ENCODE measurements around the gene PLXNB1. TPM values are rescaled to one million over a fixed set of nuclear protein-coding genes. Genes with fewer than 3 reads are reported as not detected.

The PLXNB1 gene
- total RNA-seq, 1 donor: 35.0 TPM

DNA sequence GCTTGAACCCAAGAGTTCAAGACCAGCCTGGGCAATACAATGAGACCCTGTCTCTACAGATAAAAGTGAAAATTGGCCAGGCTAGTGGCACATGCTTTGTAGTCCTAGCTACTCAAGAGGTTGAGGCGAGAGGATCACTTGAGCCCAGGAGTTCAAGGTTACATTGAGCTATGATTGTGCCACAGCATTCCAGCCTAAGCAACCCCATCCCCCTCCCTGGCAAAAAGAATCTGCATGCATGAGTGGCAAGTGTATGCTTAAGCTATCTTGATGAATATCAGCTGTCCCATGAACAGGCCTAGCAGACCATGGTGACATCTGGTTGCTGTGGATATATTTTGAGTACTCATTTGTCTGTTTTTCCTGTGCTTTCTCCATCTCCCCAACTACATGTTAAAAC lies 21.4 kb upstream of the PLXNB1 start:
- no peak overlapping the region for H3K4me3 ChIP-seq (ENCODE audit: low read depth, low read length)
- TF ChIP-seq, protein P1, sequence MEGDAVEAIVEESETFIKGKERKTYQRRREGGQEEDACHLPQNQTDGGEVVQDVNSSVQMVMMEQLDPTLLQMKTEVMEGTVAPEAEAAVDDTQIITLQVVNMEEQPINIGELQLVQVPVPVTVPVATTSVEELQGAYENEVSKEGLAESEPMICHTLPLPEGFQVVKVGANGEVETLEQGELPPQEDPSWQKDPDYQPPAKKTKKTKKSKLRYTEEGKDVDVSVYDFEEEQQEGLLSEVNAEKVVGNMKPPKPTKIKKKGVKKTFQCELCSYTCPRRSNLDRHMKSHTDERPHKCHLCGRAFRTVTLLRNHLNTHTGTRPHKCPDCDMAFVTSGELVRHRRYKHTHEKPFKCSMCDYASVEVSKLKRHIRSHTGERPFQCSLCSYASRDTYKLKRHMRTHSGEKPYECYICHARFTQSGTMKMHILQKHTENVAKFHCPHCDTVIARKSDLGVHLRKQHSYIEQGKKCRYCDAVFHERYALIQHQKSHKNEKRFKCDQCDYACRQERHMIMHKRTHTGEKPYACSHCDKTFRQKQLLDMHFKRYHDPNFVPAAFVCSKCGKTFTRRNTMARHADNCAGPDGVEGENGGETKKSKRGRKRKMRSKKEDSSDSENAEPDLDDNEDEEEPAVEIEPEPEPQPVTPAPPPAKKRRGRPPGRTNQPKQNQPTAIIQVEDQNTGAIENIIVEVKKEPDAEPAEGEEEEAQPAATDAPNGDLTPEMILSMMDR (IDR thresholded peaks at IDR 0.05; ENCODE audit: insufficient read depth, low read depth, low read length): no peak

DNA sequence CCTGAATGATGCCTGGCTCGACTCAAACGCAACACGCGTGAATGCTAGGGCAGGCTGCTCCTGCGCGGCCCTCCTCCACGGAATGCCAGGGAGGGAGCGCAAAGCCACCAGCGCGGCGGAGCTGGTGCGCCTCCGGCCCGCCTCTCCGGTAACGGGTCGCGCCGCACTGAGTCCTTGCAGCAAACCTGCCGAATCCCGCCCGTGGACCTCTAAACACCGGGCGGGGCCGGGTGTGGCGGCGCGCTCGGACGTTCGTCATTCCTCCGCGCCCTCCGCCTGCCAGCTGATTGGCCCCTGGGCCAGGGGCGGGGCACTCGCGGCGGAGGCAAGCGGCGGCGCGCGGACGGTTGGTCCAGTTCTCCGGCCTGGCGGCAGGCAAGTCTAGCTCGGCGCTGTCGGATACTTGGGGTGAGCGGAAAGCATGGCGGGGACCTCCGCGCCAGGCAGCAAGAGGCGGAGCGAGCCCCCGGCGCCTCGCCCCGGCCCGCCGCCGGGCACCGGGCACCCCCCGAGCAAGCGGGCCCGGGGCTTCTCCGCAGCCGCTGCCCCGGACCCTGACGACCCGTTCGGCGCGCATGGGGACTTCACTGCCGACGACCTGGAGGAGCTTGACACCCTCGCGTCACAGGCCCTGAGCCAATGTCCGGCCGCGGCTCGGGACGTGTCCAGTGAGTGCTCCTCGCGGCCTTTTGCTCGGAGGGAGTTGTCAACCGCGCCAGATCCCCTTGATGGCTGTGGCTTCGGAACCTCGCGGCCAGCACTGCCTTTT lies 16.7 kb upstream of the PLXNB1 start, which contains the start of gene ATRIP:
Gene ATRIP (plus strand): TSS at position 313 of the 769 bp plus-strand sequence. CDS start 109 bp downstream, at position 422.
- peak; percentile 90 for DNase-seq (ENCODE audit: low read depth)
- H3K4me3 ChIP-seq (ENCODE audit: low read depth, low read length): peak within 1 kb of the TSS; percentile 90
- TF ChIP-seq, protein P1 (IDR thresholded peaks at IDR 0.05; ENCODE audit: insufficient read depth, low read depth, low read length): no peak

More for the DNA sequence above, 21.4 kb upstream of the PLXNB1 start:
- no peak for DNase-seq (ENCODE audit: low read depth)

DNA sequence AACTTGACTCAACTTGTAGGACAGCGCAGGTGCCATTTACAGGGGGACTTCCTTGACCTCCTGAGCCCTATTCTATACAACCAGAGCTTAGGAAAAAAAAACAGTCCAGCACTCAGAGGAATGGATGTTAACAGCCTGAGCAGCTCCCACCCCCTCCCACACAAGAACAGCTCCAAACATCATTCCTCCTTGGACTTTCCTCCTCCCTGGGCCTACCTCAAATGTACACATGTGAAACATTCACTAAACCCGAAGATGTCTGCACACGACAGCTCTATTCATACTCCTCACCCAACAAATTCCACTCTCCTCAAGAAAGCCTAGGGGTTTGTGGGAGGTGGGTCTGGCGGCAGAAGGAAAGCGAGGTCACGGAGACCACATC lies 16.1 kb upstream of the PLXNB1 start:
- TF ChIP-seq, protein P1 (IDR thresholded peaks at IDR 0.05; ENCODE audit: insufficient read depth, low read depth, low read length): no peak
- peak overlapping the region; percentile 90 for H3K4me3 ChIP-seq (ENCODE audit: low read depth, low read length)
- no peak for DNase-seq (ENCODE audit: low read depth)

DNA sequence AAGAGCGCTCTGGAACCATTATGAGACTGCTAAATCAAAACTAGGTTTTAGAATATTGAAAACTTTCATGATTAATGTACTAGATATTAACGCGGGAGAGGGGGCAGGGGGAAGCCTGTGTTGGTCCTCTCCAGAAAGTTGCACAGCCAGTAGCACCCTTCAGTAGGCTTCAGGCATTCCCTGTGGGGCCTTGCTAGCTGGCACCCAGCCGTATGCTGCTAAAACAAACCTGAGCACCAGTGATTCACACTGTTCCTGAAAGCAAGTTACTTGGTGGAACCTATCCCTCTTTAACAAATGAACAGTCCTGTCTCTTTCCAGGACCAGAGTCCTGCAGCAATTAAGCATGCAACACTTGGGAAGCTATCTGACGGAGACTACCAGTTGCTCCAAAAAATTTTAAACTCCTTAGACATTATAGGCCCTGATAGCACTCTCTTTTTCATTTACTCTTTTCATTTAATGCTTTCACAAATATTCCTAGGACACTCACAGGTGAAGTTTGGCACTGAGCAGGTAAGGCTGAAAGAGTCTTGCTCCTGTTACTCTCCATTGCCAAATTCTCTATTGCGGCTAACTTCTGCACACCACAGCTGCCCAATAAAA lies 15.5 kb upstream of the PLXNB1 start:
- peak overlapping the region; percentile 90 for H3K4me3 ChIP-seq (ENCODE audit: low read depth, low read length)
- TF ChIP-seq, protein P1 (IDR thresholded peaks at IDR 0.05; ENCODE audit: insufficient read depth, low read depth, low read length): no peak
- no peak for DNase-seq (ENCODE audit: low read depth)

DNA sequence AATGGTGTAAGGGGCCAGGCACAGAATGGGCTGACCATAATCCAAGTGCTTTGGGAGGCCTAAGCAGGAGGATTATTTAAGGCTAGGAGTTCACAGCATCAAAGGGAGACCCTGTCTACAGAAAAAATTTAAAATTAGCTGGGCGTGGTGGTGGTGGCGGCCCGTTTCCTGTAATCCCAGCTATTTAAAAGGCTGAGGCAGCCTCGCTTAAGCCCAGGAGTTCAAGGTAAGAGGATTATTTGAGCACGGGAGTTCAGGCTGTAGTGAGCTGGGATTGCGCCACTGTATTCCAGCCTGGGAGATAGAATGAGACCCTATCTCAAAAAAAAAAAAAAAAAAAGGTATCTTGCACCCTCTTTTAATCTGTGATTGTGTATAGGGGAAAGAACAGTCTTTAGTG lies 12.1 kb upstream of the PLXNB1 start:
- no peak for DNase-seq (ENCODE audit: low read depth)
- H3K4me3 ChIP-seq (ENCODE audit: low read depth, low read length): peak overlapping the region; percentile 85
- TF ChIP-seq, protein P1 (IDR thresholded peaks at IDR 0.05; ENCODE audit: insufficient read depth, low read depth, low read length): no peak

DNA sequence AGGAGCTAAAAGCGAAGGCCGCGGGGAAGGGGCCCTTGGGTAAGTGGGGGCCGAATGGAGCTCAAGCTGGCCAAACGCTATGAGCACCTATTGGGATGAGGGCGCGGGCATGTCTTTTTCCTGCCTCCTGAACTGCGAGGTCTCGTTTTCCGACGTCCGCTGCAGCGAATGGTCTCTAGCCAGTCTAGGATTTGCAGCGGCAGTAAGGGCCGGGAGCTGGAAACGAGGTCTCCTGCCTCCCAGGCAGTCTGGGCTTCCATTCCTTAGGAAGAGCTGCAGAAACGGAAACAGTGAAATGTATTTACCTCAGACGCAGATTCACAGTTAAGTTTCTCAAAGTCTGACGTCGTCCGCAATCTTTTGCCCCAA lies 10.7 kb upstream of the PLXNB1 start:
- peak; percentile 42 for DNase-seq (ENCODE audit: low read depth)
- TF ChIP-seq, protein P1 (IDR thresholded peaks at IDR 0.05; ENCODE audit: insufficient read depth, low read depth, low read length): no peak
- peak overlapping the region; percentile 85 for H3K4me3 ChIP-seq (ENCODE audit: low read depth, low read length)
